Gastrocnemius medialis (tissue), 4 donors: ENCODE measurements around the gene VAV2.

Source experiments
- POLR2A ChIP-seq, 2 donors: fragments of 450-650 bp; IDR thresholded peaks; one replicate each; pipeline ENCODE4 v1.6.1; 2017; ENCODE audit warnings: antibody characterized with exemption in 2 of 2, mild to moderate bottlenecking in 2 of 2, moderate library complexity in 2 of 2
- TF ChIP-seq, protein P1 (sequence below), 5 experiments: fragments of 450-650 bp in 3 of 5; fragments of 200-600 bp in 2 of 5; sonication (generic) in 2 of 5; IDR thresholded peaks in 4 of 5; conservative IDR thresholded peaks in 1 of 5; 1 replicate in 4 of 5; 2 replicates in 1 of 5; pipeline ENCODE4 v1.5.1; 2016 to 2019; ENCODE audit warnings: antibody characterized with exemption in 5 of 5, mild to moderate bottlenecking in 3 of 5, moderate library complexity in 3 of 5

DNA sequence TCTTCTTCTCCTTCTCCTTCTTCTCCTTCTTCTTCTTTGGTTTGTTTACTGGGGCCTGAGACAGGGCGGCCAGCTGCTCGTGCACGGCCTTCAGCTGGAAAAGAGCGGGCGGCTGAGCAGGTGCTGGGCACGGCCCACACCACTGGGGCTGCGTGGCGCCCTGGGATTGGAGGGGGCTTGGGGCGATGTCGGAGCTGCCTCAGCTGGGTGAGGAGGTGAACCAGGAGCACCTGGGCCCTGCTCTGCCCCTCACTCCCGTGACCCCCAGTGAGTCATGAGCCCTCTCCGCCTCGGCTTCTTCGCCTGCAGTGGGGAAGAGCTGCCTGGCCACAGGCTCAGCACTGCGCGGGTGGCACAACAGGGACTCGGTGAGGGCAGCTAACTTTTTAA lies 48.0 kb upstream of the VAV2 start:
- TF ChIP-seq, protein P1, sequence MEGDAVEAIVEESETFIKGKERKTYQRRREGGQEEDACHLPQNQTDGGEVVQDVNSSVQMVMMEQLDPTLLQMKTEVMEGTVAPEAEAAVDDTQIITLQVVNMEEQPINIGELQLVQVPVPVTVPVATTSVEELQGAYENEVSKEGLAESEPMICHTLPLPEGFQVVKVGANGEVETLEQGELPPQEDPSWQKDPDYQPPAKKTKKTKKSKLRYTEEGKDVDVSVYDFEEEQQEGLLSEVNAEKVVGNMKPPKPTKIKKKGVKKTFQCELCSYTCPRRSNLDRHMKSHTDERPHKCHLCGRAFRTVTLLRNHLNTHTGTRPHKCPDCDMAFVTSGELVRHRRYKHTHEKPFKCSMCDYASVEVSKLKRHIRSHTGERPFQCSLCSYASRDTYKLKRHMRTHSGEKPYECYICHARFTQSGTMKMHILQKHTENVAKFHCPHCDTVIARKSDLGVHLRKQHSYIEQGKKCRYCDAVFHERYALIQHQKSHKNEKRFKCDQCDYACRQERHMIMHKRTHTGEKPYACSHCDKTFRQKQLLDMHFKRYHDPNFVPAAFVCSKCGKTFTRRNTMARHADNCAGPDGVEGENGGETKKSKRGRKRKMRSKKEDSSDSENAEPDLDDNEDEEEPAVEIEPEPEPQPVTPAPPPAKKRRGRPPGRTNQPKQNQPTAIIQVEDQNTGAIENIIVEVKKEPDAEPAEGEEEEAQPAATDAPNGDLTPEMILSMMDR (IDR thresholded peaks at IDR 0.05 in 4 of 5, conservative IDR thresholded peaks at IDR 0.05 in 1 of 5), result no peak
- TF ChIP-seq POLR2A (IDR thresholded peaks at IDR 0.05), result no peak
